WTC11 (cell line): ENCODE results near the gene PAM. TPM values are rescaled to one million over a fixed set of nuclear protein-coding genes. Genes with fewer than 3 reads are reported as not detected.

Experiments
- ATAC-seq: fragments of 200-7000 bp; cut with Tn5 transposase; 2 replicates; pipeline ENCODE4 v1.10.0; 2021; ENCODE audit warnings: mild to moderate bottlenecking, moderate library complexity
- CTCF ChIA-PET: fragments of 300-600 bp; sonication (Branson Sonifier 250); formaldehyde crosslinking; loops from one replicate; lab custom pipeline; 2021; ENCODE audit warnings: antibody characterized with exemption; lab: Charles Lee
- POLR2A ChIA-PET: fragments of 350-600 bp; sonication (Branson Sonifier 250); formaldehyde crosslinking; loops from one replicate; lab custom pipeline; 2021; ENCODE audit warnings: antibody characterized with exemption; lab: Charles Lee
- DNase-seq: peaks from one replicate; pipeline ENCODE4 v3.0.0; 2021; ENCODE audit warnings: low spot score
- H3K27ac Mint-ChIP-seq: 2 replicates; pipeline ENCODE4 v1.8.0; 2021; ENCODE audit warnings: mixed read lengths
- H3K27me3 Mint-ChIP-seq: 2 replicates; pipeline ENCODE4 v1.8.0; 2021; ENCODE audit warnings: low read depth, mild to moderate bottlenecking, moderate library complexity, mixed read lengths
- H3K36me3 Mint-ChIP-seq: 2 replicates; pipeline ENCODE4 v1.8.0; 2021; ENCODE audit warnings: mixed read lengths
- H3K4me1 Mint-ChIP-seq: 2 replicates; pipeline ENCODE4 v1.8.0; 2022; ENCODE audit warnings: mixed read lengths
- H3K4me3 Mint-ChIP-seq: 2 replicates; pipeline ENCODE4 v1.8.0; 2021; ENCODE audit warnings: mild to moderate bottlenecking, moderate library complexity, mixed read lengths
- H3K9me3 Mint-ChIP-seq: 2 replicates; pipeline ENCODE4 v1.8.0; 2021; ENCODE audit warnings: mixed read lengths
- ATF6 ChIP-seq: sonication (generic); formaldehyde crosslinking; IDR thresholded peaks from 2 replicates; pipeline ENCODE4 v1.8.1; 2023; ENCODE audit warnings: mild to moderate bottlenecking, missing genetic modification reagents
- CBFB ChIP-seq: sonication (generic); formaldehyde crosslinking; IDR thresholded peaks from 2 replicates; pipeline ENCODE4 v1.8.1; 2022; ENCODE audit warnings: mild to moderate bottlenecking, low read depth, missing genetic modification reagents
- E2F4 ChIP-seq: sonication (generic); formaldehyde crosslinking; IDR thresholded peaks from 2 replicates; pipeline ENCODE4 v1.8.1; 2022; ENCODE audit warnings: low read depth, mild to moderate bottlenecking, moderate library complexity, missing genetic modification reagents, borderline replicate concordance
- ETV6 ChIP-seq: sonication (generic); formaldehyde crosslinking; IDR thresholded peaks from 2 replicates; pipeline ENCODE4 v1.8.1; 2022; ENCODE audit warnings: mild to moderate bottlenecking, missing genetic modification reagents
- GTF2I ChIP-seq: fragments of 250-450 bp; sonication (Bioruptor Pico); conservative IDR thresholded peaks from 2 replicates; pipeline ENCODE4 v1.4.0; 2021; ENCODE audit warnings: mild to moderate bottlenecking
- HMGXB4 ChIP-seq: sonication (generic); formaldehyde crosslinking; IDR thresholded peaks from 2 replicates; pipeline ENCODE4 v1.8.1; 2023; ENCODE audit warnings: mild to moderate bottlenecking, moderate library complexity, missing genetic modification reagents
- JAZF1 ChIP-seq: fragments of 250-450 bp; sonication (Bioruptor Pico); IDR thresholded peaks from 2 replicates; pipeline ENCODE4 v1.9.0; 2021; ENCODE audit warnings: moderate library complexity, mild to moderate bottlenecking, inconsistent platforms
- JUN ChIP-seq: sonication (generic); formaldehyde crosslinking; IDR thresholded peaks from 2 replicates; pipeline ENCODE4 v1.8.0; 2023; ENCODE audit warnings: mild to moderate bottlenecking, missing genetic modification reagents
- NR1H2 ChIP-seq: sonication (generic); formaldehyde crosslinking; IDR thresholded peaks from 2 replicates; pipeline ENCODE4 v1.9.0; 2021; ENCODE audit warnings: mild to moderate bottlenecking, moderate library complexity, missing genetic modification reagents
- RELA ChIP-seq: sonication (generic); formaldehyde crosslinking; IDR thresholded peaks from 2 replicates; pipeline ENCODE4 v1.8.1; 2022; ENCODE audit warnings: missing genetic modification reagents, mild to moderate bottlenecking, borderline replicate concordance
- SP1 ChIP-seq: sonication (generic); formaldehyde crosslinking; conservative IDR thresholded peaks from 2 replicates; pipeline ENCODE4 v1.8.1; 2022; ENCODE audit warnings: missing genetic modification reagents
- TEAD1 ChIP-seq: sonication (generic); formaldehyde crosslinking; IDR thresholded peaks from 2 replicates; pipeline ENCODE4 v1.8.0; 2022; ENCODE audit warnings: mild to moderate bottlenecking, missing genetic modification reagents
- ZMAT4 ChIP-seq: fragments of 250-450 bp; sonication (Bioruptor Pico); IDR thresholded peaks from 2 replicates; pipeline ENCODE4 v1.9.0; 2021; ENCODE audit warnings: mild to moderate bottlenecking
- ZNF317 ChIP-seq: sonication (generic); formaldehyde crosslinking; IDR thresholded peaks from 2 replicates; pipeline ENCODE4 v1.8.1; 2023; ENCODE audit warnings: low read depth, mild to moderate bottlenecking, moderate library complexity, missing genetic modification reagents, borderline replicate concordance
- ZNF532 ChIP-seq: fragments of 250-450 bp; sonication (Bioruptor Pico); IDR thresholded peaks from 2 replicates; pipeline ENCODE4 v1.9.0; 2021; ENCODE audit warnings: mild to moderate bottlenecking, borderline replicate concordance
- ZNF671 ChIP-seq: fragments of 250-450 bp; sonication (Bioruptor Pico); IDR thresholded peaks from 2 replicates; pipeline ENCODE4 v1.8.0; 2021; ENCODE audit warnings: mild to moderate bottlenecking
- total RNA-seq: library from RNA; stranded (reverse); gene quantifications from 3 replicates; pipeline ENCODE4 v1.2.3, GENCODE V29; 2021
- TF ChIP-seq, protein P1 (sequence below): fragments of 250-450 bp; sonication (Bioruptor Pico); IDR thresholded peaks from 2 replicates; pipeline ENCODE4 v1.8.0; 2021; ENCODE audit warnings: mild to moderate bottlenecking
- TF ChIP-seq, protein P2 (sequence below): sonication (generic); formaldehyde crosslinking; IDR thresholded peaks from 2 replicates; pipeline ENCODE4 v1.8.0; 2022; ENCODE audit warnings: mild to moderate bottlenecking, missing genetic modification reagents
- TF ChIP-seq, protein P3 (sequence below): sonication (generic); formaldehyde crosslinking; IDR thresholded peaks from 2 replicates; pipeline ENCODE4 v1.8.0; 2023; ENCODE audit warnings: missing genetic modification reagents

Gene PAM
- total RNA-seq, 1 experiment from 2014 or later, result 52.3 TPM

GRCh38 chr5:102755686-102756371 lies 724 bp downstream of the PAM start (continued):
- TF ChIP-seq, protein P1, sequence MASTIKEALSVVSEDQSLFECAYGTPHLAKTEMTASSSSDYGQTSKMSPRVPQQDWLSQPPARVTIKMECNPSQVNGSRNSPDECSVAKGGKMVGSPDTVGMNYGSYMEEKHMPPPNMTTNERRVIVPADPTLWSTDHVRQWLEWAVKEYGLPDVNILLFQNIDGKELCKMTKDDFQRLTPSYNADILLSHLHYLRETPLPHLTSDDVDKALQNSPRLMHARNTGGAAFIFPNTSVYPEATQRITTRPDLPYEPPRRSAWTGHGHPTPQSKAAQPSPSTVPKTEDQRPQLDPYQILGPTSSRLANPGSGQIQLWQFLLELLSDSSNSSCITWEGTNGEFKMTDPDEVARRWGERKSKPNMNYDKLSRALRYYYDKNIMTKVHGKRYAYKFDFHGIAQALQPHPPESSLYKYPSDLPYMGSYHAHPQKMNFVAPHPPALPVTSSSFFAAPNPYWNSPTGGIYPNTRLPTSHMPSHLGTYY, result no peak
- no peak for TF ChIP-seq ZNF532
- TF ChIP-seq SP1 (CRISPR knock-in tag), result no peak

GRCh38 chr5:102758576-102758975 lies 3.5 kb downstream of the PAM start:
- TF ChIP-seq, protein P2, sequence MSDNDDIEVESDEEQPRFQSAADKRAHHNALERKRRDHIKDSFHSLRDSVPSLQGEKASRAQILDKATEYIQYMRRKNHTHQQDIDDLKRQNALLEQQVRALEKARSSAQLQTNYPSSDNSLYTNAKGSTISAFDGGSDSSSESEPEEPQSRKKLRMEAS, result no peak
- no peak for TF ChIP-seq JAZF1
- TF ChIP-seq, all 79 proteins: peak for 0
- POLR2A ChIA-PET, result no interaction called here
- CTCF ChIA-PET, result interaction anchor here (0.8 kb wide), 1 partner anchor 22 kb away, joined by 5 read pairs; no protein-coding TSS in a partner anchor
- Mint-ChIP-seq H3K27me3 (peaks cover 11% of the 10 kb centered on the region), H3K27ac (no peak overlapping the region), H3K36me3 (no peaks in the 10 kb centered on the region), H3K4me3 (no peak overlapping the region), H3K9me3 (no peaks in the 10 kb centered on the region), H3K4me1 (peaks cover 49% of the 10 kb centered on the region)
- no peak for ATAC-seq
- DNase-seq, result no peak

DNA sequence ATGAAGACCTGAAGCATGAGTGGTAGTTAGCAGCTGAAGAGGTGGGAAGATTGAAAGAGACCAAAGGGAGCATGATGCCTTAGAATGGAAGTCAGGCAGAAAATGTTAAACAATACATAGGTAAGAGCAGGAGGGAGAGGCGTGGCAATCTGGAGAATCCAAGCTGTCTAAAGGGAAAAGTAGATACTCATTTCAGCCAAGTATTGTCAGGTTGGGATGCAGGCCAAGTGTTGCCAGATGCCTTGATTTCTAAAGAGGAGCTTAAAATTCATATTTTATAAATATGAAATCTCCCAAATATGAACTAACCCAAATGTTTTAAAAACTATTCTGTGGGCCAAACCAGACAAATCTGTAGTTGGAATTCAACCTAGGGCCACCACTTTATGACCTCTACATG lies 4.2 kb downstream of the PAM start:
- Mint-ChIP-seq H3K4me1 (peaks cover 42% of the 10 kb centered on the region), H3K36me3 (no peaks in the 10 kb centered on the region)

More for the DNA sequence above, 4.2 kb downstream of the PAM start:
- H3K27ac Mint-ChIP-seq, result no peak overlapping the region
- no peak for DNase-seq
- ATAC-seq, result no peak
- peaks cover 4% of the 10 kb centered on the region for H3K27me3 Mint-ChIP-seq
- no peaks in the 10 kb centered on the region for H3K9me3 Mint-ChIP-seq
- CTCF ChIA-PET, result no interaction called here
- TF ChIP-seq ETV6 (CRISPR knock-in tag) (no peak), ZMAT4 (CRISPR knock-in tag) (no peak), CBFB (CRISPR knock-in tag) (no peak), ZNF317 (CRISPR knock-in tag) (no peak), GTF2I (no peak), NR1H2 (no peak), TEAD1 (CRISPR knock-in tag) (no peak), JUN (CRISPR knock-in tag) (no peak), ZNF671 (no peak), ATF6 (CRISPR knock-in tag) (no peak), E2F4 (CRISPR knock-in tag) (no peak), HMGXB4 (CRISPR knock-in tag) (no peak), RELA (CRISPR knock-in tag) (no peak)
- TF ChIP-seq, protein P3, sequence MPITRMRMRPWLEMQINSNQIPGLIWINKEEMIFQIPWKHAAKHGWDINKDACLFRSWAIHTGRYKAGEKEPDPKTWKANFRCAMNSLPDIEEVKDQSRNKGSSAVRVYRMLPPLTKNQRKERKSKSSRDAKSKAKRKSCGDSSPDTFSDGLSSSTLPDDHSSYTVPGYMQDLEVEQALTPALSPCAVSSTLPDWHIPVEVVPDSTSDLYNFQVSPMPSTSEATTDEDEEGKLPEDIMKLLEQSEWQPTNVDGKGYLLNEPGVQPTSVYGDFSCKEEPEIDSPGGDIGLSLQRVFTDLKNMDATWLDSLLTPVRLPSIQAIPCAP (CRISPR knock-in tag), result no peak
- H3K4me3 Mint-ChIP-seq, result no peak overlapping the region
- POLR2A ChIA-PET, result no interaction called here
